Activated T-helper 2 cell treated with anti-CD3 and anti-CD28 coated beads, Interferon-gamma antibody, Interleukin-2, Interleukin-4, amounts not matched to agents 10 μg/mL and 5 μg/mL and 100 μg/mL, durations not matched to agents 14 hours and 24 hours and 36 hours (primary cell): ENCODE measurements around the gene KCNH6. TPM values are rescaled to one million over a fixed set of nuclear protein-coding genes. Genes with fewer than 3 reads are reported as not detected.

Experiments used
- DNase-seq: peaks from one replicate; pipeline ENCODE4 v3.0.0; 2021; ENCODE audit warnings: low spot score
- H3K27ac Mint-ChIP-seq: one replicate; pipeline ENCODE4 v1.8.0; 2021; ENCODE audit warnings: mixed read lengths
- H3K27me3 Mint-ChIP-seq: one replicate; pipeline ENCODE4 v1.8.0; 2021; ENCODE audit warnings: low read depth, mixed read lengths
- H3K36me3 Mint-ChIP-seq: one replicate; pipeline ENCODE4 v1.8.0; 2021; ENCODE audit warnings: low read depth, mixed read lengths
- H3K4me1 Mint-ChIP-seq: one replicate; pipeline ENCODE4 v1.8.0; 2021; ENCODE audit warnings: low read depth, mixed read lengths
- H3K4me3 Mint-ChIP-seq: one replicate; pipeline ENCODE4 v1.8.0; 2021; ENCODE audit warnings: low read depth, mild to moderate bottlenecking, moderate library complexity, mixed read lengths
- H3K9me3 Mint-ChIP-seq: one replicate; pipeline ENCODE4 v1.8.0; 2021; ENCODE audit warnings: mixed read lengths
- intact Hi-C: fragments of 100-400 bp; cut with micrococcal nuclease; formaldehyde crosslinking; loops from one replicate; pipeline ENCODE4 v1.15.1; 2023
- total RNA-seq: library from RNA; stranded (reverse); gene quantifications from 2 replicates; pipeline ENCODE4 v1.2.3, GENCODE V29; 2022

Gene KCNH6
- total RNA-seq, 1 donor from 2014 or later, result not detected

DNA sequence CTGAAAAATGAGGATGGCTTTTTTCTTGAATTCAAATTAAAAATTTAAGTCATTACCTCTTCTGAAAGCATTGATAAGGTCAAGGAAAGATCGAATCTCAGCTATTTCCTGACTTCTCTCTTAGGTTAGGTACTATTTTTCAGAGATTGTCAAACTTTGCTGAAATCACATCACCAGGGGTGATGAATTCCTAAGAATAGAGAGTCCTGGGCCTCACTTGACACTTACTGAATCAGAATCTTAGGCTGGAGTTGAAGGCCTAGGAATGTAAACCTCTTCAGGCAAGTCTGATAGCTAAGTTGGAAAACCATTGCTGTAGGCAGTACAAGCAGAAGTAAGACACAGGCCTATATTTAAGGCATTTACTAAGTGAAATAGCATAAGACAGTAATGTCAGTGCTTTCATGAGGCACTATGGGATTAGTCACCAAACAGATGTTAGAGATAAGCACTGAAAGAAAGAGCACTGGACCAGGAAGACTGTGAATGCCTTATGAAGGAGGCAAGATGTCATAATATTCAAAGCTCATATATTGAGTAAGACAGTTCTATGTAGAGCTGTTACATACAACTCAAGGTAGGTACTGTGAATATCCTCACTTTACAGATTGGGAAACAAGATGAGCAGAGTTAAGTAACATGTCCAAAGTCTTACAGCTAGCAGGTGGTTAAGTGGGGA, 48.6 kb downstream of the KCNH6 start:
- Mint-ChIP-seq H3K27me3 (no peaks in the 10 kb centered on the region), H3K4me1 (peaks cover 22% of the 10 kb centered on the region), H3K9me3 (no peaks in the 10 kb centered on the region), H3K4me3 (no peak overlapping the region), H3K27ac (peak overlapping the region; percentile 53), H3K36me3 (peaks cover 17% of the 10 kb centered on the region)
- no peak for DNase-seq
- intact Hi-C loops, result loop anchor here (2.0 kb wide), 1 partner anchor 21 kb away; the partner anchor contains the start of gene DCAF7

DNA sequence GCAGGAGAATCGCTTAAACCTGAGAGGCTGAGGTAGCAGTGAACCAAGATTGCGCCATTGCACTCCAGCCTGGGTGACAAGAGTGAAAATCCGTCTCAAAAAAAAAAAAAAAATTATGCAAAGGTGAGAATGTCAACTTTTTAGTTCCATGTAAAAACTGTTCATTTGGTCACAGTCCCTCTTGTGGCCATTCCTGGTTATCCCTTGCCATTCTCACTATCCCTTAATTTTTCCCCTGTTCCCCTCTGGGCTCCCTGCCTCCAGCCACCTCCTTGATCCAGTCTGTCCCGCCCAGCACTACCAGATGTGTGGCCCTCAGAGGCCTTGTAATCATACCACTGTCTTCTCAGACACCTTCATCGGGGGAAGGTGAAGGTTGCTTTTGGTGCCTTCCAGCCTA, 50.5 kb downstream of the KCNH6 start:
- H3K27ac Mint-ChIP-seq, result no peak overlapping the region
- no peak overlapping the region for H3K4me3 Mint-ChIP-seq

DNA sequence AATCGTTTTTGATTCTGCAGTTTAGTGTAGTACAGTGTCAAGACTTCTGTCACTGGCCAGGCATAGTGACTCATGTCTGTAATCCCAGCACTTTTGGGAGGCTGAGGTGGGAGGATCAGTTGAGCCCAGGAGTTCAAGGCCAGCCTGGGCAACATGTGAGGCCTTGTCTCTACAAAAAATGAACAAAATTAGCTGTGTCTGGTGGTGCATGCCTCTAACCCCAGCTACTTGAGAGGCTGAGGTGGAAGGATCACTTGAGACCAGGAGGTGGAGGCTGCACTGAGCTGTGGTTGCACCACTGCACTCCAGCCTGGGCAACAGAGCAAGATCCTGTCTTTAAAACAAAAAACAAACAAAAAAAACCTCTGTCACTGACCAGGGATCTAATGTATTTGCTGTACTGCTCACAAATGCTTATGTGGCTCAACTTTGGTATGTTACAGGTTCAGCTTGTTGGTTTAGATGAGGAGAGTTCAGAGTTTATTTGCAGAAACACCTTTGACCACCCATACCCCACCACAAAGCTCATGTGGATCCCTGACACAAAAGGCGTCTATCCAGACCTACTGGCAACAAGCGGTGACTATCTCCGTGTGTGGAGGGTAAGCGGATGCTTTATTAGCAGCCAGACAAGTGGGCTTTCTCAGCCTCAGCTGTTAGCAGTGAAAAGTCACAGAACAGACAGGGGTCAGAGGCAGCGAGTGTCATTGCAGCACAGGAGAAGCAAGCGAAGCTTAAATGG, 55.0 kb downstream of the KCNH6 start:
- intact Hi-C loops, result no loop called here
- Mint-ChIP-seq H3K36me3 (peaks cover 49% of the 10 kb centered on the region), H3K4me1 (peaks cover 5% of the 10 kb centered on the region), H3K27ac (no peak overlapping the region), H3K4me3 (no peak overlapping the region), H3K27me3 (no peaks in the 10 kb centered on the region), H3K9me3 (no peaks in the 10 kb centered on the region)
- DNase-seq, result no peak

More for the DNA sequence above, 50.5 kb downstream of the KCNH6 start:
- Mint-ChIP-seq H3K36me3 (peaks cover 11% of the 10 kb centered on the region), H3K4me1 (peaks cover 22% of the 10 kb centered on the region), H3K27me3 (no peaks in the 10 kb centered on the region), H3K9me3 (no peaks in the 10 kb centered on the region)
- no peak for DNase-seq
- intact Hi-C loops, result loop anchor here (2.0 kb wide), 1 partner anchor 23 kb away; the partner anchor contains the start of gene DCAF7

DNA sequence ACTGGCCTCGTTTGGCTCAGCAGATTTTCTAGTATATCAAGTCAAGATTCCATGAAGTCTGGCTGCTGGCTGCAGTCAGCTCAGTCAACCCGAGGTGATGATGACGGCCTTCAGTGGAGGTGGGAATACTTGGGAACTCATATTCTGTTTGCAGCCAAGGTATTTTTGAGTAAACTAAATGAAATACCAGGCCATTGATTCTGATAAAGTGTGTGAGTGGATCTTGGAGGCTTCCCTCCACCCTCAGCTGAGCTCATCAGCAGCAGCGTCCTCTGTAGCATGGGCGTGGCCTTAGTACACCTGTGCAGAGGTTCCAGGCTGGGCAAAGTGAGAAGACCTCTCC, 55.6 kb downstream of the KCNH6 start:
- Mint-ChIP-seq H3K27ac (no peak overlapping the region), H3K4me1 (peaks cover 6% of the 10 kb centered on the region), H3K4me3 (no peak overlapping the region), H3K9me3 (no peaks in the 10 kb centered on the region), H3K36me3 (peaks cover 53% of the 10 kb centered on the region), H3K27me3 (no peaks in the 10 kb centered on the region)
- DNase-seq, result no peak
- intact Hi-C loops, result no loop called here

DNA sequence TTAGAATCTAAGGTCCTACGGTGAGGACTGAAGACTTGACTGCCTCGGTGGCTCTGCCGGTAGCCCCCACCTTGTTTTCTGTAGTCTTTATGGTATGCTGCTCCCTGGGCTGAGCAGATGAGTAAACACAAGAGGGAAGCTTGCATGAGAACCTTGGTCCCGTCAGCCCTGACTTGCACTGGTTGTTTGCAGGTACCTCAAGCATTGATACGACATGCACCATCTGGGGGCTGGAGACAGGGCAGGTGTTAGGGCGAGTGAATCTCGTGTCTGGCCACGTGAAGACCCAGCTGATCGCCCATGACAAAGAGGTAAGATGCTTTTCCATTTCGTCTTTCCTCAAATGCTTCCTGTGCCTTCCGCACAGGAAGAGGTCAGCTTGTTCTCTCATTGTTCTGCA, 56.5 kb downstream of the KCNH6 start:
- intact Hi-C loops, result no loop called here
- Mint-ChIP-seq H3K4me1 (peaks cover 3% of the 10 kb centered on the region), H3K27me3 (no peaks in the 10 kb centered on the region), H3K36me3 (peaks cover 54% of the 10 kb centered on the region), H3K4me3 (no peak overlapping the region), H3K27ac (no peak overlapping the region), H3K9me3 (no peaks in the 10 kb centered on the region)
- no peak for DNase-seq

DNA sequence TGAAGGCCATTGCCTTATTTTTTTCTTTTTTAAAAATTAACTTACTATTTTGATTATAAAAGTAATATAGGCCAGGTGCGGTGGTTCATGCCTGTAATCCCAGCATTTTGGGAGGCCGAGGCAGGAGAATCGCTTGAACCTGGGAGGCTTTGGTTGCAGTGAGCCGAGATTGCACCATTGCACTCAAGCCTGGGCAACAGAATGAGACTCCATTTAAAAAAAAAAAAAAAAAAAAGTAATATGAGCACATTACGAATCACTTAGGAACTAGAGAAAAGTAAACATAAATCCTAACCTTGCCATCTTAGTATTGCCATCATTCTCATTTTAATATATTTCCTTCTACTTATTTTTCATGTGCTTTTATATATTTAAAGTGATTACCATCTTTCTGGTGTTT, 64.6 kb downstream of the KCNH6 start:
- no peak overlapping the region for H3K27ac Mint-ChIP-seq
- no peak overlapping the region for H3K4me3 Mint-ChIP-seq
- intact Hi-C loops, result no loop called here
- H3K36me3 Mint-ChIP-seq, result peaks cover 69% of the 10 kb centered on the region
- no peaks in the 10 kb centered on the region for H3K9me3 Mint-ChIP-seq
- DNase-seq, result no peak
- H3K27me3 Mint-ChIP-seq, result no peaks in the 10 kb centered on the region
- H3K4me1 Mint-ChIP-seq, result peaks cover 14% of the 10 kb centered on the region

DNA sequence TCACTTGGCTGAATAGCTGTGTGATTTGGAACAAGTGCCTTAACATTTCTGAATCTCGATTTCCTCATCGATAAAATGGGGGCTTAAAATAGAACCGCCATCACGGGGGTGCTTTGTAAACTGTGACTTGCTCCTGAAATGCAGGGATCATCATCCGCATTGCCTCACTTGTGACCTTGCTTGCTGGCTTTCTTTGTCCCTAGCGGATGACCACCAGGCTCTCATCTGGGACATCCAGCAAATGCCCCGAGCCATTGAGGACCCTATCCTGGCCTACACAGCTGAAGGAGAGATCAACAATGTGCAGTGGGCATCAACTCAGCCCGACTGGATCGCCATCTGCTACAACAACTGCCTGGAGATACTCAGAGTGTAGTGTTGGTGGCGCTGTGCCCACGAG, 65.6 kb downstream of the KCNH6 start:
- H3K9me3 Mint-ChIP-seq, result no peaks in the 10 kb centered on the region
- H3K27ac Mint-ChIP-seq, result no peak overlapping the region
- intact Hi-C loops, result no loop called here
- no peaks in the 10 kb centered on the region for H3K27me3 Mint-ChIP-seq
- no peak for DNase-seq
- peaks cover 65% of the 10 kb centered on the region for H3K36me3 Mint-ChIP-seq
- H3K4me1 Mint-ChIP-seq, result peaks cover 13% of the 10 kb centered on the region
- no peak overlapping the region for H3K4me3 Mint-ChIP-seq

DNA sequence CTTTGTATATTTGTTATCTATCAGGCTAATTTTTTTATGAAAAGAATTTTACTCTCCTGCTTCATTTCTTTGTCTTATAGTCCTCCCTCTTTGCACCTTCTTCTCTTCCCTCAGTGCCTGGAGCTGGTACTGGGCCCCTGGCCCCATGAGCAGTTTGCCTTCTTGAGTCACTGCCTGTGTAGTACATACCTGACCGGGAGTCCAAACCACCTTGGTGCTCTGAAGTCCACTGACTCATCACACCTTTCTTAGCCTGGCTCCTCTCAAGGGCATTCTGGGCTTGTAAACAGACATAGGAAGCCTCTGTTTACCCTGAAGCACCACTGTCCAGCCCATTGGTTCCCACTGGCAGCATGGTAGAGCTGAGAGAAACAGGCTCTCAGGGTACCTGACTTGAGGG, 66.5 kb downstream of the KCNH6 start:
- H3K4me3 Mint-ChIP-seq, result no peak overlapping the region
- peak overlapping the region; percentile 14 for H3K27ac Mint-ChIP-seq
- no peaks in the 10 kb centered on the region for H3K27me3 Mint-ChIP-seq
- H3K4me1 Mint-ChIP-seq, result peaks cover 11% of the 10 kb centered on the region
- H3K36me3 Mint-ChIP-seq, result peaks cover 63% of the 10 kb centered on the region
- DNase-seq, result no peak
- H3K9me3 Mint-ChIP-seq, result no peaks in the 10 kb centered on the region
- intact Hi-C loops, result no loop called here

DNA sequence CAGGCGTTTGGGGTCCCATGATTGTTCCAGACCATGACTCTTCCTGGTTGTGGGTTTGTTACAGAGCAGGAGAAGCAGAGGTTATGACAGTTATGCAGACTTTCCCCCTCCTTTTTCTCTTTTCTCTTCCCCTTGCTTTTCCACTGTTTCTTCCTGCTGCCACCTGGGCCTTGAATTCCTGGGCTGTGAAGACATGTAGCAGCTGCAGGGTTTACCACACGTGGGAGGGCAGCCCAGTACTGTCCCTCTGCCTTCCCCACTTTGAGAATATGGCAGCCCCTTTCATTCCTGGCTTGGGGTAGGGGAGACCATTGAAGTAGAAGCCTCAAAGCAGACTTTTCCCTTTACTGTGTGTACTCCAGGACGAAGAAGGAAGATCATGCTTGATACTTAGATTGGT, 69.6 kb downstream of the KCNH6 start:
- intact Hi-C loops, result no loop called here
- Mint-ChIP-seq H3K27ac (no peak overlapping the region), H3K9me3 (no peaks in the 10 kb centered on the region), H3K4me3 (no peak overlapping the region), H3K27me3 (no peaks in the 10 kb centered on the region), H3K4me1 (peaks cover 10% of the 10 kb centered on the region), H3K36me3 (peaks cover 49% of the 10 kb centered on the region)
- no peak for DNase-seq

DNA sequence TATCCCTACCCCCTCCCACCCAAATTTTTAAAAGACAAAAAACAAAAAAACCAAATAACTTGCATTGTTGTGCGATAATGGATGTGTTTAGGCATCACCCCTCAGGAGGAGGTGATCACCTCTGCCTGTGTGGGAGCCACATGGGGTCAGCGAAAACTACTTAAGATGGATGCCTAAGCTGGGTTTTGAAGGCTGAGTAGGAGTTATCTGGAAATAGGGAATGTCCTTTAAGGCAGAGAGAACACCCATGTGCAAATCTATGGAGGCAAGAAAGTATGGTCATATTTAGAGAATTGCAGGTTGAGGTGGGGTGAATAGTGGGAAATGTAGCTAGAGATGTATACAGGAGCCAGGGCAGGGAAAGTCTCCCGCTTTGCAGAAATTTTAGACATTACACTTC, 72.0 kb downstream of the KCNH6 start:
- H3K4me3 Mint-ChIP-seq, result no peak overlapping the region
- no peaks in the 10 kb centered on the region for H3K27me3 Mint-ChIP-seq
- no peak overlapping the region for H3K27ac Mint-ChIP-seq
- no peak for DNase-seq
- peaks cover 30% of the 10 kb centered on the region for H3K36me3 Mint-ChIP-seq
- intact Hi-C loops, result no loop called here
- H3K4me1 Mint-ChIP-seq, result peaks cover 22% of the 10 kb centered on the region
- H3K9me3 Mint-ChIP-seq, result no peaks in the 10 kb centered on the region

Other genes with a start within 250 kb of the KCNH6 start
- 0.41 and 0.57 TPM in 2 replicates for gene CYB561, start 77.1 kb upstream of the KCNH6 start, total RNA-seq
- not detected in 2 replicates for gene ACE, start 46.3 kb upstream of the KCNH6 start, total RNA-seq
- 118 and 119 TPM in 2 replicates for gene DCAF7, start 27.1 kb downstream of the KCNH6 start, total RNA-seq
- 20.4 and 22.4 TPM in 2 replicates for gene TACO1, start 77.5 kb downstream of the KCNH6 start, total RNA-seq
- gene MAP3K3, start 99.1 kb downstream of the KCNH6 start, total RNA-seq, result 27.9 and 28.7 TPM in 2 replicates
- 178 and 182 TPM in 2 replicates for gene LIMD2, start 176.8 kb downstream of the KCNH6 start, total RNA-seq
- 54.0 and 57.4 TPM in 2 replicates for gene STRADA, start 218.4 kb downstream of the KCNH6 start, total RNA-seq